Naive thymus-derived CD4-positive, alpha-beta T cell (primary cell): ENCODE measurements around the gene FRMD5. TPM values are rescaled to one million over a fixed set of nuclear protein-coding genes. Genes with fewer than 3 reads are reported as not detected.

Experiments used
- ATAC-seq: fragments of 150-1000 bp; cut with Tn5 transposase; 2 replicates; pipeline ENCODE4 v1.10.0; 2021; ENCODE audit warnings: mild to moderate bottlenecking, moderate library complexity
- CTCF ChIA-PET: fragments of 350-600 bp; sonication (Branson Sonifier 250); formaldehyde crosslinking; loops from one replicate; lab custom pipeline; 2021; ENCODE audit warnings: antibody characterized with exemption; lab: Charles Lee
- POLR2A ChIA-PET: fragments of 350-600 bp; sonication (Branson Sonifier 250); formaldehyde crosslinking; loops from one replicate; lab custom pipeline; 2021; ENCODE audit warnings: antibody characterized with exemption, inconsistent platforms; lab: Charles Lee
- DNase-seq, 9 donors: peaks; one replicate each; pipeline versions ENCODE4 v3.0.0 to v3.0.0-alpha.2; 2020 to 2022; ENCODE audit warnings: mixed read lengths in 1 of 9
- H3K27ac ChIP-seq: one replicate; pipeline ENCODE4 v1.7.0; 2013; ENCODE audit warnings: mild to moderate bottlenecking, low read depth, low read length, moderate library complexity
- H3K27me3 ChIP-seq, 2 donors: one replicate each; pipeline ENCODE4 v1.7.0; 2013; ENCODE audit warnings: low read length in 2 of 2, mild to moderate bottlenecking in 2 of 2, moderate library complexity in 2 of 2; ENCODE audit not compliant: control insufficient read depth in 2 of 2, insufficient read depth in 2 of 2
- H3K36me3 ChIP-seq, 3 experiments: 1 replicate in 2 of 3; 2 replicates in 1 of 3; pipeline ENCODE4 v1.7.0; 2013; ENCODE audit warnings: low read length in 3 of 3, mild to moderate bottlenecking in 3 of 3, moderate library complexity in 1 of 3; ENCODE audit not compliant: insufficient read depth in 3 of 3, control insufficient read depth in 2 of 3
- H3K4me1 ChIP-seq, 2 donors: one replicate each; pipeline ENCODE4 v1.7.0; 2013; ENCODE audit warnings: low read length in 2 of 2, mild to moderate bottlenecking in 2 of 2, moderate library complexity in 1 of 2; ENCODE audit not compliant: control insufficient read depth in 2 of 2, insufficient read depth in 2 of 2
- H3K4me3 ChIP-seq: 2 replicates; pipeline ENCODE4 v1.7.0; 2013; ENCODE audit warnings: mild to moderate bottlenecking, low read length
- H3K9me3 ChIP-seq, 3 experiments: 1 replicate in 2 of 3; 2 replicates in 1 of 3; pipeline ENCODE4 v1.7.0; 2013; ENCODE audit warnings: low read length in 3 of 3; ENCODE audit not compliant: control insufficient read depth in 2 of 3
- H3K27ac Mint-ChIP-seq, 9 donors: one replicate each; pipeline ENCODE4 v1.8.0; 2020 to 2022; ENCODE audit warnings: mixed read lengths in 9 of 9, mild to moderate bottlenecking in 8 of 9, moderate library complexity in 5 of 9, inconsistent platforms in 2 of 9
- H3K27me3 Mint-ChIP-seq, 5 donors: one replicate each; pipeline ENCODE4 v1.8.0; 2021 to 2022; ENCODE audit warnings: mixed read lengths in 5 of 5, mild to moderate bottlenecking in 1 of 5
- H3K36me3 Mint-ChIP-seq, 5 donors: one replicate each; pipeline ENCODE4 v1.8.0; 2020 to 2022; ENCODE audit warnings: mixed read lengths in 5 of 5, mild to moderate bottlenecking in 3 of 5, inconsistent platforms in 1 of 5
- H3K4me1 Mint-ChIP-seq, 7 donors: one replicate each; pipeline ENCODE4 v1.8.0; 2020 to 2022; ENCODE audit warnings: mixed read lengths in 7 of 7, mild to moderate bottlenecking in 3 of 7, inconsistent platforms in 1 of 7
- H3K4me3 Mint-ChIP-seq, 10 donors: one replicate each; pipeline ENCODE4 v1.8.0; 2020 to 2022; ENCODE audit warnings: mild to moderate bottlenecking in 10 of 10, mixed read lengths in 10 of 10, moderate library complexity in 6 of 10, inconsistent platforms in 2 of 10
- H3K9me3 Mint-ChIP-seq, 11 donors: one replicate each; pipeline ENCODE4 v1.8.0; 2020 to 2022; ENCODE audit warnings: mixed read lengths in 11 of 11, mild to moderate bottlenecking in 4 of 11, inconsistent platforms in 1 of 11, moderate library complexity in 1 of 11
- intact Hi-C, 2 donors: fragments of 100-400 bp; cut with micrococcal nuclease; formaldehyde crosslinking; loops; one replicate each; pipeline ENCODE4 v1.15.1; 2023
- polyA plus RNA-seq, 2 donors: library from polyadenylated mRNA; unstranded; fragments of 300-500 nt; fragmentation: Illumina TruSeq; gene quantifications; one replicate each; pipeline ENCODE4 v1.2.3, GENCODE V29; 2021
- total RNA-seq, 6 experiments: library from RNA in 5 of 6; stranded (reverse) in 5 of 6; gene quantifications; 1 replicate in 5 of 6; 2 replicates in 1 of 6; pipeline ENCODE4 v1.2.3 and lab custom pipeline; 2021 to 2026

FRMD5 gene
- total and polyA plus RNA-seq, 7 experiments from 2014 or later, result 0.31 to 0.39 (median 0.35) TPM; not detected in 4

DNA sequence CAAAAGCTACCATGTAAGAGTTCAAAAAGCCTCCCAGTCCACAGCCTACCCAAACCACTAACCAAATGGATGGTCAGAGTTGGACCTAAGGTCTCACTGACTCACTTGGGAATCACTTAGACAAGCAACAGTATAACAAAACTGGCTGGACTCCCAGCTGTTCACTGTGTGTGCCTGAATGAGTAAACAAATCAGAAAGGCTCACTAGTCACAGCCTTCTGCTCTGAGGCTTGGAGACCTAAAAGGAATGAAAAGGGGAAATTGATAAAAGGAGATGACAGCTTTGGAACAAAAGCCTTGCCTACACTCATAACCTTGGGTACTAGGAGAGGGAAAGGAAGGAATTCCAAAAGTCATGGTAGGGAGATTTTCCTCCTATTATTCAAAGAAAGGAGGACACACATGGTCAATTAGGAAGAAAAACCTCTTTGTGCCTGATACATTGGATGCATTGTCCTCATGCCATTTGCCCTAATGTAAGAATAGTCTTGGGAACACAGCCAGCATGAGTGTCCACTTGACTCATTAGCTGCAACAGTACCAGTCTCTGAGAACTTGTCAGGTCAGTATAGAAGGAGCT is 92.3 kb downstream of the FRMD5 start:
- no peaks in the 10 kb centered on the region for H3K9me3 Mint-ChIP-seq
- H3K4me1 Mint-ChIP-seq, result no peaks in the 10 kb centered on the region
- Histone ChIP-seq H3K9me3 (no peaks in the 10 kb centered on the region), H3K36me3 (no peaks in the 10 kb centered on the region), H3K27ac (no peak overlapping the region), H3K4me3 (no peak overlapping the region), H3K27me3 (no peaks in the 10 kb centered on the region), H3K4me1 (no peaks in the 10 kb centered on the region)
- no peak for DNase-seq
- POLR2A ChIA-PET, result interaction anchor here (0.6 kb wide), 1 partner anchor 78 kb away, joined by 5 read pairs; no protein-coding TSS in a partner anchor
- CTCF ChIA-PET, result interaction anchor here (1.0 kb wide), 1 partner anchor 37 kb away, joined by 4 read pairs; no protein-coding TSS in a partner anchor
- intact Hi-C loops, result no loop called here
- no peak for ATAC-seq
- no peaks in the 10 kb centered on the region for H3K36me3 Mint-ChIP-seq
- H3K27ac Mint-ChIP-seq, result no peak overlapping the region
- peaks cover 5 to 39% (median 14%) of the 10 kb centered on the region in 5 donors for H3K27me3 Mint-ChIP-seq
- no peak overlapping the region for H3K4me3 Mint-ChIP-seq

DNA sequence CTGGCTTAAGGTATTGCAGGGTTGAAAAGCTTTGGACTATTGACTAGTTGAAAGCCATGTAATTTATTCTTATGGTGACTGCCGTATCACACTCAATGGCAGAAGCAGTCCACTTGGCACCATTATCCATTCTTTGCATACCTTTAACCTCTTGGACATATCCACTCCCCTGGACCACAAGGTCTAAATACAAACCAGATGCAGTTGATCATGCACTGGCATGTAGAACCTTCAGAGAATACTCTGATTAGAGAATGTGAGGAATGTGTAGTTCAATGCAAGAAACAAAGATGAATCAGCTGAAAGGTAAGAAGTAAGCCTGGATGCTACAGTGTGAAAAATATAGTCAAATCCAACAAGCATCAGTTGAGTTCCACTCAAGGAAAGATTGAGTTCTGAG is 93.1 kb downstream of the FRMD5 start:
- intact Hi-C loops, result no loop called here
- Histone ChIP-seq H3K27me3 (no peaks in the 10 kb centered on the region), H3K27ac (no peak overlapping the region), H3K4me3 (no peak overlapping the region), H3K4me1 (no peaks in the 10 kb centered on the region), H3K9me3 (no peaks in the 10 kb centered on the region), H3K36me3 (no peaks in the 10 kb centered on the region)
- H3K9me3 Mint-ChIP-seq, result no peaks in the 10 kb centered on the region
- DNase-seq (no peak), ATAC-seq (no peak)
- H3K27me3 Mint-ChIP-seq, result peaks cover 5 to 39% (median 12%) of the 10 kb centered on the region in 5 donors
- no peaks in the 10 kb centered on the region for H3K36me3 Mint-ChIP-seq
- no peaks in the 10 kb centered on the region for H3K4me1 Mint-ChIP-seq
- no peak overlapping the region for H3K27ac Mint-ChIP-seq
- no peak overlapping the region for H3K4me3 Mint-ChIP-seq
- ChIA-PET POLR2A (interaction anchor here (0.6 kb wide), 1 partner anchor 77 kb away, joined by 5 read pairs; no protein-coding TSS in a partner anchor), CTCF (interaction anchor here (1.0 kb wide), 1 partner anchor 37 kb away, joined by 4 read pairs; no protein-coding TSS in a partner anchor)

DNA sequence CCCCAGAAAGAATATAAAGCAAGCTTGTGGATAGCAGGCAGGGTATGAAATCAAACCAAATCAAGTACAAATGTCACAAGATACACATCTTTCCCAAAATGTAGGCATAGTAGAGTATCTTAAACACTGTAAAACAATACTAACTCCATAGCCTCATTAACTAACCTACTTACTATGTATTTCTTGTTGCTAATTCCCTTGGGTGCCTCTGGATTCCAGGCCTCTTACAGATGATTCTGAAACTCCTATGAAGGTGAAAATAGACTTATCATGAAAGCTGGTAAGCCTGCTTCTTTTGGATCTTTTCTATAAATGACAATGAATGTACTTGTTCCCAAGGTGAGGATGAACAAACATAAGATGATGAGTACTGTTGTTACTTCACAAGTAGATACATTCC is 93.8 kb downstream of the FRMD5 start:
- no peak overlapping the region for H3K4me3 Mint-ChIP-seq
- peaks cover 5 to 36% (median 10%) of the 10 kb centered on the region in 5 donors for H3K27me3 Mint-ChIP-seq
- CTCF ChIA-PET, result no interaction called here

DNA sequence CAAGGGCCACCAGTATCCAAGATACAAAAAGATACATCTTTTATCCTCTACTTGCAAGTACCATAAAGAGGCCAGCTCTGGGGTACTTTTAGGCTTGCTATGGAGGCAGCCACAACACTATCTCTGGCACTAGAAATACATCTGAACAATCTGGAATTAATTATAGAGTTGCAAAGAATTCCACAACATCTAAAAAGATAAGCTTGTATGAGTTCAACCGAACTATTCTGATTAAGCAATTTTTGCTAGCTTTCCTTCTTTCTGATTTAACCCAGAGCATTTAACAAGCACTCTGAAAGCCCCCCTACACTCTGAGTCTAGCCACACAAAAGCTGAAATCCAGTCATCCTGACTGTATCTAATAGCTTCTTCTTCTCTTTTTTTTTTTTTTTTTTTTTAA is 95.4 kb downstream of the FRMD5 start:
- Mint-ChIP-seq H3K36me3 (no peaks in the 10 kb centered on the region), H3K4me1 (no peaks in the 10 kb centered on the region), H3K9me3 (no peaks in the 10 kb centered on the region), H3K27ac (no peak overlapping the region), H3K4me3 (no peak overlapping the region), H3K27me3 (peaks cover 8 to 34% (median 14%) of the 10 kb centered on the region in 5 donors)
- Histone ChIP-seq H3K9me3 (no peaks in the 10 kb centered on the region), H3K27me3 (no peaks in the 10 kb centered on the region), H3K36me3 (no peaks in the 10 kb centered on the region), H3K4me1 (no peaks in the 10 kb centered on the region), H3K4me3 (no peak overlapping the region), H3K27ac (no peak overlapping the region)
- no peak for DNase-seq
- ChIA-PET POLR2A (no interaction called here), CTCF (interaction anchor here (0.7 kb wide), 1 partner anchor 11 kb away, joined by 3 read pairs; no protein-coding TSS in a partner anchor)
- ATAC-seq, result no peak
- intact Hi-C loops, result no loop called here

More for the DNA sequence above, 93.8 kb downstream of the FRMD5 start:
- Histone ChIP-seq H3K36me3 (no peaks in the 10 kb centered on the region), H3K9me3 (no peaks in the 10 kb centered on the region), H3K4me3 (no peak overlapping the region), H3K27me3 (no peaks in the 10 kb centered on the region), H3K4me1 (no peaks in the 10 kb centered on the region), H3K27ac (no peak overlapping the region)
- H3K9me3 Mint-ChIP-seq, result no peaks in the 10 kb centered on the region
- H3K4me1 Mint-ChIP-seq, result no peaks in the 10 kb centered on the region
- intact Hi-C loops, result no loop called here
- ATAC-seq (no peak), DNase-seq (no peak)
- H3K36me3 Mint-ChIP-seq, result no peaks in the 10 kb centered on the region
- H3K27ac Mint-ChIP-seq, result no peak overlapping the region
- POLR2A ChIA-PET, result no interaction called here

DNA sequence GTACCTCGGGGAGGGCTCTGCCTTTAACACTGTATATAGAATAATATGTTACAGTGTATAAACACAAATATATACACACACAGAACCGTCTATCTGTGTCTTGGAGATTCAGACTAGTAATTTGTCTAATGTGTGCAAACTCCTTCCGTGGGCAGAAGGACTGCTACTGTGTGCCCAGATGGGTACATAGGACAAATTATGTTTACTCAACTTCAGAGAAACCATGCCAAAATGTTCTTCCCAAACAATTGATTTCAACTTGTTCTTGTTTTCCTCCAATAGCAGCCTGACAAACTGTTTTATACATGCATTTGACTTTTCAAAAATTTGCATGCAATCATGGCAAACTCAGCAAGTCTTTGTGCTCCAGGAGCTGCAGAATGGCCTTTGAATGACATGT is 97.5 kb downstream of the FRMD5 start:
- Histone ChIP-seq H3K4me1 (no peaks in the 10 kb centered on the region), H3K27ac (no peak overlapping the region), H3K4me3 (no peak overlapping the region), H3K27me3 (no peaks in the 10 kb centered on the region), H3K9me3 (no peaks in the 10 kb centered on the region), H3K36me3 (no peaks in the 10 kb centered on the region)
- Mint-ChIP-seq H3K9me3 (no peaks in the 10 kb centered on the region), H3K4me1 (no peaks in the 10 kb centered on the region), H3K27me3 (peaks cover 5 to 31% (median 19%) of the 10 kb centered on the region in 5 donors), H3K27ac (no peak overlapping the region), H3K36me3 (no peaks in the 10 kb centered on the region), H3K4me3 (no peak overlapping the region)
- CTCF ChIA-PET, result no interaction called here
- intact Hi-C loops, result no loop called here
- DNase-seq (no peak), ATAC-seq (no peak)
- POLR2A ChIA-PET, result no interaction called here

DNA sequence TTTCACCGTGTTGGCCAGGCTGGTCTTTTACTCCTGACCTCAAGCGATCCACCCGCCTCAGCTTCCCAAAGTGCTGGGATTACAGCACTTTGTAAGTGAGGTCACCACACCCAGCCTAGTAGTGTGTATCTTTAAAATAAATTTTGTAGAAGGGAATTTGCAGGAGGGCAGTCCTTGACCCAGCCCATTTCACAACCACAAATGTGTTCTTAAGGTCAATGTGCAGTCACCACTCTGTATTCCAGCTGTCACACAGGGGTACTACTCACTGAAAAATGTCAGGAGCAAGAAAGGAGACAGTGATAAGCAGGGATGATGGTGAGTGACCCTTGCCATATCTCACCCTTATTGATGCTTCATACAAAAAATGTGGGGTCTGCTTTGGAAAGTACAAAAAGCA is 98.5 kb downstream of the FRMD5 start:
- Histone ChIP-seq H3K4me1 (no peaks in the 10 kb centered on the region), H3K27ac (no peak overlapping the region), H3K27me3 (no peaks in the 10 kb centered on the region), H3K4me3 (no peak overlapping the region), H3K36me3 (no peaks in the 10 kb centered on the region), H3K9me3 (no peaks in the 10 kb centered on the region)
- Mint-ChIP-seq H3K4me3 (no peak overlapping the region), H3K4me1 (no peaks in the 10 kb centered on the region), H3K9me3 (no peaks in the 10 kb centered on the region), H3K27ac (no peak overlapping the region), H3K36me3 (no peaks in the 10 kb centered on the region), H3K27me3 (peaks cover 5 to 32% (median 17%) of the 10 kb centered on the region in 5 donors)
- ChIA-PET CTCF (interaction anchor here (0.6 kb wide), 1 partner anchor 56 kb away, joined by 4 read pairs; no protein-coding TSS in a partner anchor), POLR2A (no interaction called here)
- ATAC-seq (no peak), DNase-seq (no peak)
- intact Hi-C loops, result no loop called here

DNA sequence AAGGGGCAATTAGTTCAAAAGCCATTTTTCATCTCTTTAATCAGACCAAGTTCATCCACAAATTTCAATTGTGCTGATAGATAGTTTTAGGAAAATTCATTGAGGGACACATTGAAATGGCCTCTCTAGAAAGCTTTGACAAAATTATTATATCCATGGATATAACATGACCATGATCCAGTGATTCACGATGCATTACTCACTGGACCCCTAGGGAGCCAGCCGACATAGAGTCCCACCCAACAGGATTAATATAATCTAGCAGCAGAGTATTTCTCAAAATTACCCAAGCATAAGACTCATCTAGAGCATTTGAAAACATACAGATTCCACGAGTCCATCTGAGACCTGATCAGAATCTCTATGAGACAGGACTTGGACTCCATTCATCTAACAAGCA is 100.3 kb downstream of the FRMD5 start:
- Histone ChIP-seq H3K27ac (no peak overlapping the region), H3K9me3 (no peaks in the 10 kb centered on the region), H3K4me1 (no peaks in the 10 kb centered on the region), H3K36me3 (no peaks in the 10 kb centered on the region), H3K27me3 (no peaks in the 10 kb centered on the region), H3K4me3 (no peak overlapping the region)
- intact Hi-C loops, result no loop called here
- Mint-ChIP-seq H3K27ac (no peak overlapping the region), H3K36me3 (no peaks in the 10 kb centered on the region), H3K4me1 (no peaks in the 10 kb centered on the region), H3K9me3 (no peaks in the 10 kb centered on the region), H3K27me3 (peaks cover 5 to 29% (median 17%) of the 10 kb centered on the region in 5 donors), H3K4me3 (no peak overlapping the region)
- ChIA-PET POLR2A (interaction anchor here (0.5 kb wide), 1 partner anchor 1862 kb away, joined by 3 read pairs; no protein-coding TSS in a partner anchor), CTCF (no interaction called here)
- ATAC-seq, result no peak
- no peak for DNase-seq
